Suppressor macrophage (primary cell): ENCODE measurements around the gene TRIM46.
"Not testable (repeated sequence)": the region's sequence is repeated elsewhere in the genome, so short reads cannot be mapped to it uniquely, and the experiment has no call there.

Experiments used
- DNase-seq, 4 experiments: peaks; one replicate each; pipeline ENCODE4 v3.0.0-alpha.2; 2020 to 2022

Gene TRIM46

GRCh38 chr1:155187456-155187891 lies 13.8 kb downstream of the TRIM46 start:
- DNase-seq = peak in 1 of 4 experiments; percentile 3

DNA sequence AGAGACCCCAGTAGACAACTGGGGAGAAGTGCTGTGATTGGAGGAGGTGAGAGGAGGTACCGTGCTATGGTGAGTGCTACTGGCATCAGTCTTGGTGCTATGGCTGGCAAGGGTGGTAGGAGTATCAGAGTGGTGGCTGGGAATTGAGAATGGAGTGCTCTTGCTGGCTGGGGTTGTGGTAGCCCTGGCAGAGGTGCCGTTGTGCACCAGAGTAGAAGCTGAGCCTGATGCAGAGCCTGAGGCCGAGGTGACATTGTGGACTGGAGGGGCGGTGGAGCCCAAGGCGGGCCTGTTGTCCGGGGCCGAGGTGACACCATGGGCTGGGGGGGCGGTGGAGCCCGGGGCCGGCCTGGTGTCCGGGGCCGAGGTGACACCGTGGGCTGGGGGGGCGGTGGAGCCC lies 14.6 kb downstream of the TRIM46 start:
- DNase-seq = peak in 1 of 4 experiments; percentile 1

GRCh38 chr1:155189926-155190325 lies 16.3 kb downstream of the TRIM46 start:
- not testable (repeated sequence) for DNase-seq

GRCh38 chr1:155191904-155192303 lies 18.3 kb downstream of the TRIM46 start:
- no peak for DNase-seq

GRCh38 chr1:155192346-155193274 lies 19.0 kb downstream of the TRIM46 start:
- DNase-seq = peak in 1 of 4 experiments; percentile 6

- DNase-seq = peak; percentile 87 to 93 (median 90)
Measured at GRCh38 chr1:155193275-155193990, 19.8 kb downstream of the TRIM46 start.

- not testable (repeated sequence) for DNase-seq
Measured at GRCh38 chr1:155193991-155194240, 20.3 kb downstream of the TRIM46 start.

GRCh38 chr1:155195201-155196102 lies 21.8 kb downstream of the TRIM46 start:
- peak in 1 of 4 experiments; percentile 4 for DNase-seq

GRCh38 chr1:155196103-155196892 lies 22.6 kb downstream of the TRIM46 start:
- DNase-seq = peak in 1 of 4 experiments; percentile 8

- peak in 1 of 4 experiments; percentile 1 for DNase-seq
Measured at GRCh38 chr1:155196893-155197638, 23.4 kb downstream of the TRIM46 start.

- no peak for DNase-seq
Measured at GRCh38 chr1:155197901-155198546, 24.4 kb downstream of the TRIM46 start.

DNA sequence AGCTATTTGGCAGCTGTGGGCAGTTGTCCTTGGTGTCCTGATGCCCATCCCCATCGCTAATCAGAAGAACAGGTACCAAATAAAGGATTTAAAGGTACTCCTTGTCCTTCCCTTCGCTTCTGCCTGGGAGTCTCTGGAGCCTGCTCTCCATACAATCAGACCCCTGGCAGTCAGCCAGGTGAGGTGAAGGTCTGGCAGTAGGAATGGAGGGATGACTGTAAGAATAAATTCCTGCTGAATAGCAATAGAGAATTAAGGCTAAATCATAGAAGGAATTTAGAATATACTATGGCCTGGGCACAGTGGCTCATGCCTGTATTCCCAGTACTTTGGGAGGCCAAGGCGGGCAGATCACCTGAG lies 24.9 kb downstream of the TRIM46 start:
- no peak for DNase-seq

GRCh38 chr1:155199792-155200191 lies 26.1 kb downstream of the TRIM46 start:
- DNase-seq = peak in 1 of 4 experiments; percentile 1

DNA sequence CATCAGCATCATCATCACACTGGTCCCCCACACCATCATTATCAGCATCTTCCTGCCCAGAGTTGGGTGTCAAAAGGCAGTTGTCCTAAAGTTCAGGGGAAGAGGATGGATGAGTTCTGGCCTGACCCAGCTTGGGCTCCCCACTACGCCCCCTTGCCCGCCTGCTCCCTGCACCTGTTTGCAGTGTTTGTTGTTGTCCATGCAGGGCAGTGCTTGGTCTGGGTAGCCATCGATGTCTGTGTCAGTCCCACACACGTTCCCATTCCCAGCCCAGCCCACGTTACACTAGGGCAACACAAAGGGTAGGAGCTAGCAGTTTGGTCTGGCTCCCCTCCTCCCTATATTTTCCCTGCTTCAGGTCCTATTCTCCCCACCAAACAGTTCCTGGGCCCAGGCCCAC lies 27.3 kb downstream of the TRIM46 start:
- peak in 1 of 4 experiments; percentile 1 for DNase-seq

- no peak for DNase-seq
Measured at GRCh38 chr1:155202198-155202597, 28.5 kb downstream of the TRIM46 start.

DNA sequence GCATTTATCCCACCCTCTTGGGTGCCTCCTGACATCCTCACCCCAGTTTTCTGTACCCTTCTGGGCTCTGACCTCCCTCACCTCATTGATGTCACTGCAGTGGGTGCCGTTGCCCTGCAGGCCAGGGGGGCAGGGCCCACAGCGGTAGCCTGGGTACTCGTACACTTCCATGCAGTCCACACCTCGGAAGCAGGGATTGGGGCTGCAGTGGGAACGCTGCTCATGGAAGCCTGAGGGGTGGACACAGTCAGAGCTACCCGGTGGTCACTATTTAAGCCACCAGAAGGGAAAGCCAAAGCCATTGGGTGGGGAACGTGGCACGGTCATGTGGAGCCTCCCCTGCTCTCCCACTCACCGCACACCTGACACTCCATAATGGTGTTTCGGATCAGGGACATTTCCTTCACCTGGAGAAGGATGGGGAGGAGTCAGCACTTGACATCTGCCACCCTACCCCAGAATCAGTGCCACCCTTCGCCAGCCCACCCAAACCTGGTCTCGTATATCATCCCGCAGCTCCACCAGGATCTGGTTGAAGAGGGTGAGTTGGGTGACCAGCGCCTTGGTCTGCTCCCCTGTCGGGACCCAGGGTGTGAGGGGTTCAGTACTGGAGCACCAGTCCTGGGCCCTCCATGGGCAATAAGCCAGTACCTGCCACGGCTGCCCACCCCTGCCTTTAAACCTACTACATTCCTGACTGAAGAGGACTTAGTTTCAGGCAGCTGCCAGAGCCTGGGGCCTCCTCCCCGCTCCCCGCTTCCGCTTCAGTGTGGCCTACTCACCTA lies 29.3 kb downstream of the TRIM46 start:
- no peak for DNase-seq

DNA sequence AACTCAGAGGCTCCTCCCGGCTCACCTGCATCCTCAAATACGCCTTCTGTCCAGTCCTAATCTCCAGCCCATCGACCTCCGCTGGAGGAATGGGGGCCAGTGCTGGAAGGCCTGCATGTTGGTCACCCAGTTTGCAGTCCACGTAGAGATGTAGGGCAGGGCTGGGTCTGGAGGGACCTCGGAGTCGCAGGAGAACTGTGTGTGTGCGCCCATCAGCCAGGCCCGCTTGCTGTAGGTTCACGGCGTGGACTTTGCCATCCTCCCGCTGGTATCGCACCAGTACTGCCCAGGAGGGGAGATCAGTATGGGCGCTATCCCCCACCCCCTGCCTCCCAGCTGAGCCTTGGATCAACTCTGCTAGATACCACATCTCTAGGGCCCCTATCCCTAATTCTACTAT lies 31.4 kb downstream of the TRIM46 start:
- no peak for DNase-seq

DNA sequence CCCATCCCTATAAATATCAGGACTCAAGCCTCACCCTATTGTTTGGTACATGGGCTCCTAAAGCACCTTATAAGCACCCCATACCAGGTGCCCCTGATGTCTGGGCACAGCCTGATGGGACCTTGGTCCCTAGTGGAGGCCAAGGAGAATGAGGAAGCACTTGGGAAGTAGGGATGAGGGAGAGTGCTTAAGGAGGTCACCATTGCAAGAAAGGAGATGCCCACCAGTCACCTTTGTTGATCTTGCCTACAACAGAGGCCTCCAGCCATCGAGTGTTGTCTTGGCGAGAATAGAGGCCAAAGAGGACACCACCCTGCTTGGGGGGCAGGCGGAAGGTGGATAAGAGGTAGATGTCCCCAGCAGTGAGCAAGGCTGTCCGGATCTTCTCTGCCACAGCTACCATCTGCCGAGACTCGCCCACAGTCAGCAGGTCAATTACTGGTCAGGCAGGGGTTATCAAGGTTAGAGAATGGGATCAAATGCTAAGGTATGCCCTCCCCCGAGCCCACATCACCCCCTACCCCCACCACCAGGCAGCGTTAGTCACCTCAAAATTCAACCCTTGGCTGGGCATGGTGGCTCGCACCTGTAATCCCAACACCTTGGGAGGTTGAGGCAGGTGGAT lies 32.4 kb downstream of the TRIM46 start:
- DNase-seq = no peak
